ENCODE measurements around the gene ZP1. TPM values are rescaled to one million over a fixed set of nuclear protein-coding genes. Genes with fewer than 3 reads are reported as not detected.

The ZP1 gene
- total and polyA plus RNA-seq, 2 of the 8 experiments (the other 6 are each of a cell fraction or from before 2014, with no cell fraction given): not detected

DNA sequence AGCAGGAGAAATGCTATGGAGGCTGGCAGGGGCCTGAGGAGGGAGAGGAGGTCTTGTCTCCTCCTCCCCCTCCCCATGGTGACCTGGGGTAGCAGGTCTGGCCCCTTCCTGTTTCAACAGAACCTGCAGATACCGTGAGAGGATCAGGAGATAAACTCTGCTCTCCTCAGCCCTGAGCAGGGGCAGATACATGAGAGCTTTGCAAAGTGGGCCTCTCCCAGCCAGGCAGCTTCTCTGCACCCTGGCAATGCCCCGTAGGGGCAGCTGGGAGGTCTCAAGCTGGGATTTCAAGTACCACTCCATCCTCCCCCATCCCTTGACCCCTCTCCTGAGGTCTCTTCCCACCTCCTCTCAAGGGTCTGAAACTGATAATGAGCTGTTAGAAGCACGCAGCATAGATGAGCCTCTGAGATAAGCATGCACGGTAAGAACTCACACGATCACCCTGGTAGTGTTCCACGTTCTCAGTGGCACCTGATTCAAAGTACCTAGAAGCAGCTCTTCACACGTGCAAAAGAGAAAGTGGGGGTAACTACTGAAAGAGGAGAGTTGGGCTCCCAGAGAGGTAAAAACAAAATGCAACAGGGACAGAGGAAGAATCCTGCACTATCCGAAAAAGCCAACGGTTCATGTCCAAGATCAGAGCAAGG, 30.4 kb upstream of the ZP1 start (continued):
- no peak for TF ChIP-seq NANOG (IDR thresholded peaks at IDR 0.05; ENCODE audit: insufficient read depth, low read depth, low read length, poor library complexity, severe bottlenecking)
